GM19438 (cell line): ENCODE data around the gene DDX53.

ENCODE experiments used
- ATAC-seq: cut with Tn5 transposase; IDR thresholded peaks from one replicate; pipeline ENCODE4 v1.9.1; 2021; ENCODE audit warnings: low read depth; ENCODE audit not compliant: unreplicated experiment

Gene DDX53

DNA sequence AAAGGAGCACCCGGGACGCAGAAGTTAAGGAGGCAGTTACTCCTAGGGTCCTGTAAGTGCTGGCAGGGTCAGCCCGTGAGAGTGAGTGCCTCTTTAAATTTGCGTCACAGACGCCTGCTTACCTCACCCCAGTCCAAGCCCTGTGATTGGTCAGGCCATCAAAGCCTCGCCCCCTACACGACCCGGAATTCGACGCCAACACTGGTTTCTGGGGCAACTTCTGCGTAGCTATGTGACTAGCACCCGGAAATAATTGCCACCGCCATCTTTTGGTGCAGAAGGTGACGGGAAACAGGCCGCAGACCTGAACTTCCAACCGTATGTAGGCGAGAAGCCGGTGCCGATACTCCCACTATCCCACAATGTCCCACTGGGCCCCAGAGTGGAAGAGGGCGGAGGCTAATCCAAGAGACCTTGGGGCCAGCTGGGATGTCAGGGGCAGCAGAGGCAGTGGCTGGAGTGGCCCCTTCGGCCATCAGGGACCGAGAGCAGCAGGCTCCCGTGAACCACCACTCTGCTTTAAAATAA lies at the start of gene DDX53:
Gene DDX53 (plus strand): TSS at position 265 of the 528 bp plus-strand sequence. CDS start 98 bp downstream, at position 363.
- ATAC-seq: no peak

GRCh38 chrX:22950269-22951266 lies 49.2 kb upstream of the DDX53 start:
- peak; percentile 78 for ATAC-seq

DNA sequence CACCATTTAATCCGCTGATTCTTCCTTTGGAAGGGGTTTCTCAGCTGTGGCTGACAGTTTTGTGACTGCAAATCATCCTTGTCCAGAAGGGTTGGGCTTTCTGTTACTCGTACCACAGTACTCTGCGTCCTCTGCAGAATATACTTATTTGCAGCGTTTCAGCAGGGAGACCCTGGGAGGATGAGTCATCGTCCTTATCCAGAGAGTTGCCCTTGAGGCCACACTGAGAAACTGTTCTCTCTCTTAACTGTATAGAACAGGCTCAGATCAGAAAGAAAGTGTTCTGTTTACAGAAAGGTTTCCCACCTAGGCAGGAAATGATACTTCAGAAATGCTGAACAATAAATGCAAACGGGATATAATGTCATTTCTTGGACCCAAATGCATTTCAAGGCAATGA lies 47.8 kb upstream of the DDX53 start:
- no peak for ATAC-seq

- no peak for ATAC-seq
Observed at GRCh38 chrX:22958250-22958649, 41.5 kb upstream of the DDX53 start.

DNA sequence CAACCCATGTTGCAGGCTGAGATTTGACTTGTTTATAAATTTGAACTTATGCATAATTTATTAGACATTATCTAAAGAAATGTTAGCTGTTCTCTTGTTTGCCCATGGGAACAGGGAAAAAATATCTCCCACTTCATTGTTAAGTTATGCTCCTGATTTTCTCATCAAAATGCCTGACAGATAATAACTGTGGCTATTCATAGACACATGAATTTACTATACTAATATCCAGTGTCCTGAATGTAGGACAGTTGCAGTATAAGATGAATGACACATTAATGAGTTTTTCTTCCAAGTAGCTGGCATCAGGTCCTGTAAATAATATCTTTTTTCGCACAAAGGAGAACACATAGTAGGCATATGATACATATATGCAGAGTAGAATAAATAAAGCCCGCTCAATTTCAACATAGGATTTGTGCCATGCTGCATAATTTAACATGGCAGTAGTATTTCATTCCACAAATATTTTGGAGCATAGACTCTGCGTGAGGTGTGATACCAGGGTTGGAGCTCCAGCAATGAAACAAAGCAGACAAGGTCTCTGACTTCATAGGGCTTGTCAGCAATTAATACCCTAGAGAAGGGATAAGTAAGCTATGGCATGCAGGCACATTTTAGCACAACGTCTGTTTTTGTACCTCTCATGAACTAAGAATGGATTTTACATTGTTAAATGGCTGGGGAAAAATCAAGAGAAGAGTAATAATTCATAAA lies 40.4 kb upstream of the DDX53 start:
- ATAC-seq: no peak

DNA sequence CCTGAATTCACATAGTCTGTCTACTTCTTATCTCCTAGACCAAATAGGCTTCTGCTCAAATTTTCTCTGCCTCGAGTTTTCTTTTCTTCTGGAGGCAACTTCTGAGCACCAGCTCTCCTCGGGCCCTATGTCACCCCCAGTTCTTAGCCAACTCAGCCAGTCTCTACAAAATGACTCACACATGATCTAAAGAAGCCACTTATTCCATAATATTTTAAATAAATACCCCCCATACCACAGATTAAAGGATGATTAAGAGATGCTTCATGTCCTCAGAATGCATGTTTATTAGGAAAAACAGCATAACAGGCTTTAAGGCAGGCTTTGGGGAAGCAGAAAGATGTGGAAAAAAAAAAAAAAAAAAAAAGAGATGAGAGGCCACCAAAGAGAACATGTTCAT lies 36.6 kb upstream of the DDX53 start:
- no peak for ATAC-seq

DNA sequence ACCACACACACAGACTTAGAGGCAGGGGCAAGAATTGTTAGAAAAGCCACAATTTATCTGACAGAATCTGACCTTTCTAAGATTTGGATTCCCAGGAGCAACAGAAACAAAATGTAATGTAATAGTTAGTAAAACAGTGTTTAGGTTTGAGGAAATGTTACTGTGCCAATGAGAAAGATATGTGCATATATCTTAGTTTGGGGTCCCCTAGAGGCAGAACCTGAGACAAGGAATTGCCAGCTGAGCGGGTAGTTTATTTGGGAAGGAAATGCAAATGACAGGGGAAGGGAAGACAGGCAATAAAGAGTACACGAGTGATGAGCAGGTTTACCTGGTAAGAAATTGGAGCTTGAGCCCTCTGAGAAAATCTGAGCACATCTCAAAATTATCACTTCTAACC lies 31.3 kb upstream of the DDX53 start:
- no peak for ATAC-seq

GRCh38 chrX:22969411-22969810 lies 30.3 kb upstream of the DDX53 start:
- no peak for ATAC-seq

DNA sequence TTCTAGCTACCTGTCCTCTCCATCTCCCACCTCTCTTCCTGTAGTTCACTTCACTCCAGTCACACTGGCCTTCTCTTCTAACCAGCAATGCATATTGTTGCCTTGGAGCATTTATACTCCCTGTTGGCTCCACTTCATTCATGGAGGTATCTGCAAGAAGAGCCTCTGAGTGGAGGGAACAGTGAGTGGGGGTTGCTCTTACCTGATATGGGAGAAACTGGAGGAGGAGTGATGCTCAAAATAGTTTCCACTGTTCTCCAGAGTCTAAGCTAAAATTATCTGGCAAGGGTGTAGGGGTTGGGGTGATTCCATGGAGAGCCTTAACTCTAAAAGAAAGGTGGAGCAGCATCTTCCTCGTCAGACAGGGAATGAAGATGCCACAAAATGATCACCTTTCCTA lies 28.9 kb upstream of the DDX53 start:
- no peak for ATAC-seq

- ATAC-seq: no peak
Observed at GRCh38 chrX:22974616-22975015, 25.1 kb upstream of the DDX53 start.

DNA sequence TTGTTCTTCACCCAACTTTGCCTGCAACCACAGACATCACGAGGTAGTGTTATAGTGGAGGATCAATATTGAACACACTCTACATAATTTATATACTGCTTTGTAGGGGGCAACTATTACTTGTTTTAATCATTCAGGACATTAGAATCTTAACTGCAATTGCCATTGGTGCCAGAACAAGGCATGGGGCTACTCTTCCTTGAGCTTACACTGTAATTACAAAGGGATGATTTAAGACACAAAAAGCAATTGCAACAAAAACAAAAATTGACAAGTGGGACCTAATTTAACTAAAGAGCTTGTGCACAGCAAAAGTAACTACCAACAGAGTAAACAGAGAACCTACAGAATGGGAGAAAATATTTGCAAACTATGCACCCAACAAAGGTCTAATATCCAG lies 24.0 kb upstream of the DDX53 start:
- no peak for ATAC-seq

- no peak for ATAC-seq
Observed at GRCh38 chrX:22985958-22986357, 13.8 kb upstream of the DDX53 start.

DNA sequence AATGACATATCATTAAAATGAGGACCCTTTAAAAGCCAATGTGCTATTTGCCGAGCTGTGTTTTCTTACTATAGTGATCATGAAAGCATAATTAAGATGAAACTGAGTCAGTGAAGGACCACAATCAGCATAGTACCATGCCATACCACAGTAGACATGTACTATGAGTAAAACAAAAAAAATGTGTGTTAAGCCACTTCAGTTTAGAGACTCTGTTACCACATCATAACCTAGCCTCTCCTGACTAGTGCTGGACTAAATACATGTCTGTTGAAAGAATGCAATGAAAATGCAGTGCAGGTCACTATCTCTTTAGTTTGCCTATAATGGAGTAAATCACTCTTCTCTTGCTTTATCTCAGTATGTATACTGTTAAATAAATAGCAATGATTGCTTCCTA lies 12.3 kb upstream of the DDX53 start:
- ATAC-seq: no peak

DNA sequence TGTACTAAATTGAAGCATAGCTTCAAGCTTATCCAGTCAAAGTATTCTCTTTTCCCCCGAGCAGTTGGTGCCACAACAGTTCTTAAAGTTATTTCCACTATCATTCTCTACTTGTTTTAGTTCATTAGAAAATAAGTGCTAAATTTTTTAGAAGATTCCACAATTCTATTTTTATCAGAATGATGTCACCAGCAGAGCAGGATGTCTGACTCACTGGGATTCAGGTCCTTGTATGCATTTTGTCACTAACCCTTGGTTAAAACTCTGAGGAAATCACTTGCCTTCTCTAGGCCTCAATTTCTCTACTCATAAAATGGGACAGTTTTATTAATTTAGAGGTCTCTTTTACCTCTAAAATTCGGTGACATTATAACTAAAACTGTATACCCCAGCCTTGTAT lies 3.4 kb downstream of the DDX53 start:
- no peak for ATAC-seq

- no peak for ATAC-seq
Observed at GRCh38 chrX:23008431-23009099, 8.8 kb downstream of the DDX53 start.

GRCh38 chrX:23012162-23012561 lies 12.4 kb downstream of the DDX53 start:
- no peak for ATAC-seq

DNA sequence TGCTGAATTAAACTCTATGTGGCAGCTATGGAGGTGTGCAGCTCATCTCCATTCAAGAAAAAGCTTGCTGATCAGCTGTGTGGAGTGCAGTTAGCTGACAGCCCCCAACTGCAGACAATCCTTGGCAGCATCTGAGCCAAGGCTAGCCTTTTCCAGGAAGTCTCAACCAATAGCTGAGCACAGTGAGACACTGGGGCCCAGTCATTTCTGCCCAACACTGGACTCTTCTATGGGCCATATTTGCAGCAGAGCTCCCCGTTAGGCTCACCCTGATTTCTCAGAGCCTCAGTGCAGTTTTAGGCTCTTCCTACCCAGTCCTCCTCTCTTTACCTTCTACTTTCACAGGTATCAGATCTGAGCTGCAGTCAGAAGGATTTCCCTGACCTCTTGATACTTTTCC lies 12.9 kb downstream of the DDX53 start:
- no peak for ATAC-seq

DNA sequence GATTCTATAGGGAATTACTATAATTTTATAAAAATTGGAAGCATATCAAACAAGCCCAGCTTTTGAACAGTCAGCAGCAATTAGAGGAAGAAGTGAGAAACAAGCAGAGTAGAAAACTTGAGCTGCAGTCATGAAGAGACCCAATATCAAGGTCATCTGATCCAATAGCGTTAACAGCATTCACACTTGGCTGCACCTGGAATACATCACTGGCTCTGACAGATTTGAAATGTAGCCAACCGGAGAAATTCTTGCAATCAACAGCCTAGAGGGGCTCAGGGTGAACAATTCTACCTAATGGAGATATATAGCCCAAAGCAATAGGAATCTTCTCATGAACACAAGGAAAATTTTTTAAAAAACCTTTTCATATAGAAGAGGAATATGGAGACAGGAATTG lies 13.6 kb downstream of the DDX53 start:
- no peak for ATAC-seq

- no peak for ATAC-seq
Observed at GRCh38 chrX:23031600-23031999, 31.8 kb downstream of the DDX53 start.

DNA sequence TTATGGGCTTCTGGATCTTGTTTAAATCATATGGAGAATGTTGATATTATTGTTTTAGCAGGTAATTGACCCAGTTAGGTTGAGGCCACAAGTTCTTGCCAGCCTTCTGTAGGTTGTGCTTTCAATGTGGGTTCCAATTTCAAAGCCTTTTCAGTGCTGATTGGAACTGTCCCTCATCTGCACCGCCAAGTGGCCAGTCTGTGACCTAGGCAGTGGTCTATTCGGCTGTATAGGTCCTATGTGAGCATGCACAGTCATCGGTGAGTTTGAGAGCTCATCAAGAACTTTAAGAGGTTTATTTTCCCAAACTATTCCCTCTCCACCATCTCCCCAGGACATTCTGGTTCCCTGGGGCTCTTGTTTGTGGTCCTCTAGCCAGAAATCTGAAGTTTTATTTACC lies 35.7 kb downstream of the DDX53 start:
- no peak for ATAC-seq

GRCh38 chrX:23046443-23046842 lies 46.7 kb downstream of the DDX53 start:
- no peak for ATAC-seq
